Measurements from ENCODE around the gene GMFB.

GMFB gene

GRCh38 chr14:54529811-54530210 lies 41.0 kb upstream of the GMFB start:
- H3K4me3 ChIP-seq (ENCODE audit: low read depth, low read length) = no peak overlapping the region
- TF ChIP-seq, protein P1, sequence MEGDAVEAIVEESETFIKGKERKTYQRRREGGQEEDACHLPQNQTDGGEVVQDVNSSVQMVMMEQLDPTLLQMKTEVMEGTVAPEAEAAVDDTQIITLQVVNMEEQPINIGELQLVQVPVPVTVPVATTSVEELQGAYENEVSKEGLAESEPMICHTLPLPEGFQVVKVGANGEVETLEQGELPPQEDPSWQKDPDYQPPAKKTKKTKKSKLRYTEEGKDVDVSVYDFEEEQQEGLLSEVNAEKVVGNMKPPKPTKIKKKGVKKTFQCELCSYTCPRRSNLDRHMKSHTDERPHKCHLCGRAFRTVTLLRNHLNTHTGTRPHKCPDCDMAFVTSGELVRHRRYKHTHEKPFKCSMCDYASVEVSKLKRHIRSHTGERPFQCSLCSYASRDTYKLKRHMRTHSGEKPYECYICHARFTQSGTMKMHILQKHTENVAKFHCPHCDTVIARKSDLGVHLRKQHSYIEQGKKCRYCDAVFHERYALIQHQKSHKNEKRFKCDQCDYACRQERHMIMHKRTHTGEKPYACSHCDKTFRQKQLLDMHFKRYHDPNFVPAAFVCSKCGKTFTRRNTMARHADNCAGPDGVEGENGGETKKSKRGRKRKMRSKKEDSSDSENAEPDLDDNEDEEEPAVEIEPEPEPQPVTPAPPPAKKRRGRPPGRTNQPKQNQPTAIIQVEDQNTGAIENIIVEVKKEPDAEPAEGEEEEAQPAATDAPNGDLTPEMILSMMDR (IDR thresholded peaks at IDR 0.05; ENCODE audit: low read depth, low read length) = no peak

- TF ChIP-seq, protein P1 (IDR thresholded peaks at IDR 0.05; ENCODE audit: low read depth, low read length) = no peak
- H3K4me3 ChIP-seq (ENCODE audit: low read depth, low read length) = no peak overlapping the region
These were observed 40.2 kb upstream of the GMFB start for GRCh38 chr14:54528973-54529372.

GRCh38 chr14:54524410-54524809 lies 35.6 kb upstream of the GMFB start:
- TF ChIP-seq, protein P1 (IDR thresholded peaks at IDR 0.05; ENCODE audit: low read depth, low read length) = no peak
- H3K4me3 ChIP-seq (ENCODE audit: low read depth, low read length) = no peak overlapping the region

DNA sequence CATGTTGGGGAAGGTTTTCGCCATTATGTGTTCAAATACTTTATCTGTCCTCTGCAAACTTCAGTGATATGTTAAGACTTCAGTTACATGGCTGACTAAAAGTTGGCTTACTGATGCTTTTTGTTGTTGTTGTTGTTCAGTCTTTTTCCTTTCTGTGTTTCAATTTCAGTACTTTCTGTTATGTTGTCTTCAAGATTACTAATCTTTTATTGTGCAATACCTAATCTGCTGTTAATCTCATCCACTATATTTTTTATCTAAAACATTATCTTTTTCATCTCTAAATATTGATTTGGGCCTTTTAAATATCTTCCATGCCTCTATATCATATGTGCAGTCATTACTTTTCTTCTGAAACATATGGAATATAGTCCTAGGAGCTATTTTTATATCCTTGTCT lies 27.9 kb upstream of the GMFB start:
- H3K4me3 ChIP-seq (ENCODE audit: low read depth, low read length) = no peak overlapping the region
- TF ChIP-seq, protein P1 (IDR thresholded peaks at IDR 0.05; ENCODE audit: low read depth, low read length) = no peak

DNA sequence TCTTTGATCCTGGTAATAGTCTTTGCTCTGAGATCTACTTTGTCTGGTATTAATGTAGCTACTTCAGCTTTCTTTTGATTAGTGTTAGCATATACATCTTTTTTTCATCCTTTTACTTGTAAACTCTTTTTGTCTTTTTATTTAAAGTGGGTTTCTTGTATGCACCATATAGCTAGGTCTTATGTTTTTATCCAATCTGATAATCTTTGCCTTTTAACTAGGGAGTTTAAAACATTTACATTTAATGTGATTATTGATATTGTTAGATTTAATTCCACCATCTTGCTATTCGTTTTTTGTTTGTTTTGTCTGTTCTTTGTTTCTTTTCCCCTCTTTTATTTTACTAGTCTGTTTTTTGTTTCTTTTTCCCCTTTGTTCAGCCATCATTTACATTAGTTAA lies 26.9 kb upstream of the GMFB start:
- TF ChIP-seq, protein P1 (IDR thresholded peaks at IDR 0.05; ENCODE audit: low read depth, low read length) = no peak

DNA sequence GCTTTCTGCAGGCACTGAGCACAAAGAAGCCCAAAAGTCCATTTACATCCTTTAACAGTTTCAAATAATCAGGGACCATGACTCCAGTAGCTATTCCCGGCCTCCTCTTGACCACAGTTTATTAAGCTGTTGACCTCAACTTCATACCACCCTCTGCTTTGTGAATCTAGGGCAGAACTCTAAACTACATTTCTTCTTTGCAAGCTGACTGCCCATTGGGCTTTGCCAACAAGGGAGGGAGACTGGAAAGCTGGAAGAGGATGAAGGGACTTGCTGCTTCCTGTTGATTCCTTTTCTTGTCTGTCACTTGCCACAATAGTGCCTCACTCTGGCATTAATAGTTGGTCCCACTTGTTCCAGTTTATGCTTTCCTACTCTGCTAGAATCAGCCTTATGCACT lies 23.6 kb upstream of the GMFB start:
- no peak overlapping the region for H3K4me3 ChIP-seq (ENCODE audit: low read depth, low read length)
- TF ChIP-seq, protein P1 (IDR thresholded peaks at IDR 0.05; ENCODE audit: low read depth, low read length) = no peak

More for the DNA sequence above, 26.9 kb upstream of the GMFB start:
- H3K4me3 ChIP-seq (ENCODE audit: low read depth, low read length) = no peak overlapping the region

DNA sequence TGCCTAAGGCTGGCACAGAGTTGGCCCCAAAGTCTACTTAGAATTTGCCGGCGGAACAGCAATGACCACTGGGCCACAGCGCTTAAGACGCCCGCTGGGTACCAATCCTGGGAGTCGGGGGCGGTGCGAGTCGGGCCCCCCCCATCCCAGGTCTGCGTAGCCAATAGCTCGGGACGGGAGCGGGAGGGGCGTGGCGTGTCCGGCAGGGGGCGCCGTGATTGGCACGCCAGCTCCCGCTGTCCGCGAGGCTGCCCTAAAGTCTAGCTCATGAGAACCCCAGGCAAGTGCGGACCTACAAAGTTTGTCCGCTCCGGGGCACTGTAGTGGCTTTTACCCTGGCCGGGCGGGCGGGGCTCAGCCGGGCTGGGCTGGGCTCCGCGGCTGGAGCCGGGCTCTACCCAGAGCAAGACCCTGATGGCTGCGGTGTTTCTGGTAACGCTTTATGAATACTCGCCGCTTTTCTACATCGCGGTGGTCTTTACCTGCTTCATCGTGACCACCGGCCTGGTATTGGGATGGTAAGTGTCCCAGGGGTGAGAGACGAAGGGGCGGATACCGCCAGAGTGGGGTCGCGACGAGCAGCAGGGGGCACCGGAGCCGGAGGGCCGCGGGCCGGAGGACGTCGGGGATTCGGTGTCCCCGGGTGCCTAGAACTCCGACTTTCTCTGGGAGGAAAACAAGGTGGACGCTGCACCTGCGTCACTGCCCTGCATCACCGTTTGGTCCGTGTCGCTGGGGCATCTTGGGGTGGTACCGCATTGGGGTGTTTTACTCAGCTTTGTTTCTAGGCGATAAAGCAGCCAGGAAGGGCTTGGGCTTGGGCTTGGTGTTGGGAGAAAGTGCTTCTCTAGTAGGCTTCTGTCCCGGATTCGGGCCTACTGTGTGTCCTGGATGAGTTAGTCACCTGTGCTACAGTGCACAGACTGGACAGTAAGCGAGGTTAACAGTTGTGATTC lies 21.0 kb upstream of the GMFB start, which contains the start of gene CGRRF1:
CGRRF1 (plus strand) TSS at position 361 of the 956 bp plus-strand sequence; CDS start at position 415, 54 bp downstream.
- TF ChIP-seq, protein P1 (IDR thresholded peaks at IDR 0.05; ENCODE audit: low read depth, low read length) = peak; percentile 7; the same call in 1 of the 2 replicates
- H3K4me3 ChIP-seq (ENCODE audit: low read depth, low read length) = peak within 1 kb of the TSS; percentile 96
